Fibroblast of the conjunctiva (primary cell): ENCODE measurements around the gene DUS1L.

Experiments used
- DNase-seq: peaks from one replicate; pipeline ENCODE4 v3.0.0-alpha.2; 2010; ENCODE audit warnings: low read depth

DUS1L gene

DNA sequence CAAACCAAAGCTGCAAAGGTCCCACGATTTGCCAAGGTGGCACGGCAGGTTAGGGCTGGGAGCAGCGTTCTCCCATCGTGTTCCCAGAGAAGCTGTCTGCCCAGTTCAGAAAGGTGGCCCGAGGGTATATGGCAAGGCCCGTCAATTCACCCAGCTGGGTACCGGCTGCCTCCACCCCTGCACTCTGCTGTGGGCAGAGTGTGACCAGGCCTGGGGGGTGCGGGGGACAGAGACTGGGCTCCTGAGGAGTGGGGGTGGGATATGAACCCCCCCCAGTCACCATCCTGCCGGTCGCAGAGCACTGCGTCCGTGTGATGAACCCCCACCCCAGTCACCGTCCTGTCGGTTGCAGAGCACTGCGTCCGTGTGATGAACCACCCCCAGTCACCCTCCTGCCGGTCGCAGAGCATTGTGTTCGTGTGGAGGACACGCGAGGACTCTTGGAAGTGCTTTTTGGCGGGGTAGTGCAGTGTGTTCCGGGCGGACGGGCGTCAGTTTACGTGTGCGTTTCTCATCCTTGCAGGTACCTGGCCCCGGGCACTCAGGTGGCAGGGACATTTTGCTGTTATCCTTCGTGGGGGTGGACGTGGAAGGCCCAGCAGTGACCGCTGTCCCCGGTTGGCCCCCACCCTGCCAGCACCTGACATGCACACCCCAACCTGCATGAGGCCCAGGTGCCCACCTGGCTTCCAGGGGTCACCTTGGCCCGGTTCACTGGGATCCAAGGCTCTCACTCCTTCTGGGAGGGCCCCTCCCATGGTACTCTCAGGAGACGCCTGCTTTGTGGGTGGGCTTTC is 35.1 kb upstream of the DUS1L start:
- DNase-seq: no peak

DNA sequence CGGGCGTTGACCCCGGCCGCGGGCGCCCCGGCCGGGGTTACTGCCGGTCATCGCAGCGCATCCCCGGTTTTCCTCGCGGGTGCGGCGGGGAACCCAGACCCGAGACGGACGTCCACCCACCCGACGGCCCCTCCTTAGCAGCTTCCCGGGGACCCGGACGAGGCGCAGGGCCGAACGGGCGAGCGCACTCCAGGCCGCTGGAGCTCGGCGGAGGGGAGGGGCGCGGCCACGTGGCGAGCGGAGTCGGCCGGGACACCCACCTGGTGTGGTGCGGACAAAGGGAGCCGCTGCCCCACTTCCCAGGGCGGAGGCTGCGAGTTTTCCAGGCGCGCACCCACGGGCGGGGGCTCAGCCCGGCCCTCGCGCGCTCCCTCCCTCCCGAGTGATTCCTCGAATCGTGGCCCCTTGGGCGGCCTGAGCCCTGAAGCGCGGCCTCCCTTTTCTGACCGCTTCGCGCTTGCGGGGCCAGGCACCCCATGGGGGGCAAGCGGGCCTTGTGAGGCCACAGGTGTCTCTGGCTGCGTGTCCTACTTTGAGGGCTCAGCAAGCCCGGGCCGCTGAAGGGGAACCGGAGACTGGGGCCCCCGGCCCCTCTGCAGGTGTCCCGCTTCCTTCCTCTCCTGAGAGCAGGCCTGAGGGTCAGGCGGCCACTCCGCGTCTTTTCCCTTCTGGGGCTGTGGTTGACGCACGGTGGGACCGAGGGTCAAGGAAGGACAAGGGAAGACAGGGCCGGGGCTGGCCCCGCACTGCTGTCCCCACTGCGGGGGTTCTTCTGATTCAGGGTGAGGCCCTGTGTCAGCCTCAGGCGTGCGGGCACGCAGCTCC is 33.5 kb upstream of the DUS1L start:
- DNase-seq: no peak

DNA sequence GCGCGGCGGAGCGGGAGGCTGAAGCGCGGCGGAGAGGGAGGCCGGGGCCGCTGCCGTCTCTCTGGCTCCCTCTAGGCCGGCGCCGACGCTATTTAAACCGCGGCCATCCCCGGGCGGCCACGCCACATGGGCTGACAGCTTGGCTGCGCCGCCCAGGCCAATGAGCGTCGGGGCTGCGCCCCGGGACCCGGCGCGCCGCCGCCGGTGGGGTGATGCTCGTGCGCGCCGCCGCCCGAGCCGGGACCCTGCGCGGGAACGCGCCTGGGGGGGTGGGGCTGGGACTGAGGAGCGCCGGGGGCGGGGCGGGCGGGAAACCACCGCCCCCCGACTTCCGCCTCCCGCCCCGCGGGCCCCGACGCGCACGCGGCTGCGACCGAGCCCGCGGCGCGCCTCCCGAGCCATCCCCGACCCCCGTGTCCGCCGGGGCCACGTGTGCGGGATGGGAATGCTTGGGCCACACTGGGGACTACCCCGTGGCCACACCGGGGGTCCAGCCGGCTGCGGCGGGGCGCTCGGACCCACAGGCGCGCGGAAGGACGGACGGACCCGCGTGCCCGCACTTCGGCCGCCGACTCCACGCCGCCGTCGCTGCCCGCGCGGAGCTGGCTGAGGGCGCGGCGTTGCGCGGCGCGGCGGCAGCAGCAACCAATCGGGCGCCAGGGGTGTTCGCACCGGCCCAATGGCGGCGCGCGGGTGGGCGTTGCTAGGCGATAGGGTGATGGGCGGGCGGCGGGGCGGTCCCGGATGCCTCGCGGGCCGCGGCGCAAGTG is 32.8 kb upstream of the DUS1L start, which contains the start of gene FASN:
TSS of gene FASN (minus strand) at position 68 of the 770 bp plus-strand sequence. CDS start 1,791 bp downstream, outside the sequence.
- DNase-seq: peak; percentile 89

DNA sequence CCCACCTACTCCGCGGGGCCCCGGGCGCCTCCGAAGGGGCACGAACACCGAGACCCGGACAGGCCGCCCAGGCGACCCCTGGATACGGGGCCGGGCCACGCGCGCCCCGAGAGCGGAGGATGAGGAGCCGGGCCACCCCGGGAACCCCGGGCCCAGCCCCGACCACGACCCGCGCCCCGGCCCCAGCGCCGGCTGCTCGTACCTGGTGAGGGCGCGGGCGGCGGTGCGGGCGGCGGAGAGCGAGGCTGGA is 32.2 kb upstream of the DUS1L start:
- DNase-seq: no peak

DNA sequence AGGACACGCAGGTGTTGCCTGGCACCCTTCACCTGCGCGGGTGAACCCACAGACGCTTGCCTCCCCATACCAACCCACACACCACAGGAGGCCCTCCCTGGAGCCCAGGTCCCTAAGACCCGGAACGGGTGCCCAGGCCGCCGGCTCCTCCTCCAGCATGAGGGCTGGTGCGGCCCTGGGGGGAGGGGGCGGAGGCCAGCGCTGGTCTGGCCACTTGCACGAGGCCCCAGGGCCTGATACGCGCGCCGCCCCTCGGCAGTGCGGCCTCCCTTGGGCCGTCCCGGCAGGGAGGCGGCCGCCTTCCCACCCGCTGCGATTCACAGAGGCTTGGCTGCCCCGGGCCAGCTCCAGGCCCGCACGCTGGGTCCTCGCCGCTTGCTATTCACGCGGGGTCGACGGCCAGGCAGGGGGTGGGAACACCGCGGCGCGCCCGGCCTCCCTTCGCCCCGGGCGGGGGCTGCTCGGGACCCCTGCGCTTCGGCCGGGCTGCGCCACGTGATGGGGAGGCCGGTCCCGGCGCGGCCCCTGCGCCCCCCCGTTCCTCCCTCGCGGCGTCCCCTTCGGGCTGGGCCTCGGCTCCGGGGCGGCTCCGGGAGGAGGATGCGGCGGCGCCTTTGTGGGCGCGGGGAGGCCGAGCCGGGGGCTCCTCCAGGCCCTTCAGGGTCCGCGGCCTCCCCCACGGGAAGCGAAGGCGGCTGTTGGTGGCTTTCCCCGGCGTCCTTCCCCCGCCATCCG is 31.7 kb upstream of the DUS1L start:
- no peak for DNase-seq

DNA sequence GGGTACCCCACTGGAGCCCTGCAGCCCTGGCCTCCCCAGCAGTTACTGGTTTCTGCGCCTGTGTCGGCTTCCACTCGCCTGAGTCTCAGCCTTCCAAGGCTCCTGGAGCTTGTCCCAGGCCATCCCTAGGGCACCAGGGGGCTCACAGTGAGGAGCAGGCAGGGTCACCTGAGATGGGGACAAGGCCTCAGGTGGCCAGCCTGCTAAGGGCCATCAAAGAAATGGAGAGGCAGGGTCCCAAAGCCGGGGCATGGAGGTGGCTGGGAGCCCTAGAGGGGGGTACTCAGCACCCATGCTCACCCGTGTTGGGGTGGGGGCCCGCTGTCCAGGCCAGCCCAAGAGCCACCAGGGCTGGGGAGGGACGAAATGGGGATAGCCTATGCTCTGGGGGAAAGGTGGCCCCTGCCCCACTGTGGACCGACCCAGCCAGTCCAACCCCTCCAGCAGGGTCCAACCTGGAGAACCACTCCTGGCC is 31.1 kb upstream of the DUS1L start:
- no peak for DNase-seq

DNA sequence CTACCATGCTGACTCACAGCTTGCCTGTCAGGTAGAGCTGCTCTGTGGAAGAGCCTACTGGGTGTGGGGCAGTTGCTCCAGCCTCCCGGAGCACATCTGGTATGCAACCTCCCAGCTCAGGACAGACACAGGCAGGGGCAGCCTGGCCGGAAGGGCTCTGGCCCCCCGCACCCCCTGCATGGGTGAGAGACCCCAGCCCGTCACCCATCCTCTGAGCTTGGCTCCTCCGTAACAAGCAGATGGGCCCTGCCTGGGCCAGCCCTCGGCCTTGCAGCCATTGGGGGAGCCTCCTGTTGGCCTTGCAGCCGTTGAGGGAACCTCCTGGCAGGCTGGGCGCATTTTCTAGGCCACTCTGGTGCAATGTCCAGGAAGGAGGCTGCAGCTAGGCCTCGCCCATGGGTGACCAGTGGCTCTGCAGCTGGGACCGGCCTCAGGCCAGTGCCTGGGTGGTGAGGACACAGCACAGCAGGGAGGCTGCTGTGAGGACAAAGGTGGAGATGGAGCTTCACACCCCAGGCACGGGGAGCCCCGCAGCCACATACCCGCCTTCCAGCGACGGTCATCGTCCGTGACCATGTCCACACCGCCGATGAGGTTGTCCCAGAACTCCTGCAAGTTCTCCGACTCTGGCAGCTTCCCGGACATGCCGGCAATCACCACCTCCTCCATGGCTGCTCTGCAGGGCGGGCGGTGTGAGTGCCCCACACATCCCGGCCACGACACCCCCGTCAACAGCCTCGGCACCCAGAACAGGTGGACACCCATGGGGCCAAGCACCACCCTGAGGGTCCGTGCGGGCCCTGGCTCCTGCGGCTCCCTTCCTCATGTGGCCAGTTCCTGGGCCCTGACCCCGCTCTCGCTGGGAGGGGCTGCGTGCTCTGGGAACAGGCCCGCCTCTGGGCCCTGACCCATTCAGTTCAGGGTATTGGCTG is 30.4 kb upstream of the DUS1L start:
- no peak for DNase-seq

DNA sequence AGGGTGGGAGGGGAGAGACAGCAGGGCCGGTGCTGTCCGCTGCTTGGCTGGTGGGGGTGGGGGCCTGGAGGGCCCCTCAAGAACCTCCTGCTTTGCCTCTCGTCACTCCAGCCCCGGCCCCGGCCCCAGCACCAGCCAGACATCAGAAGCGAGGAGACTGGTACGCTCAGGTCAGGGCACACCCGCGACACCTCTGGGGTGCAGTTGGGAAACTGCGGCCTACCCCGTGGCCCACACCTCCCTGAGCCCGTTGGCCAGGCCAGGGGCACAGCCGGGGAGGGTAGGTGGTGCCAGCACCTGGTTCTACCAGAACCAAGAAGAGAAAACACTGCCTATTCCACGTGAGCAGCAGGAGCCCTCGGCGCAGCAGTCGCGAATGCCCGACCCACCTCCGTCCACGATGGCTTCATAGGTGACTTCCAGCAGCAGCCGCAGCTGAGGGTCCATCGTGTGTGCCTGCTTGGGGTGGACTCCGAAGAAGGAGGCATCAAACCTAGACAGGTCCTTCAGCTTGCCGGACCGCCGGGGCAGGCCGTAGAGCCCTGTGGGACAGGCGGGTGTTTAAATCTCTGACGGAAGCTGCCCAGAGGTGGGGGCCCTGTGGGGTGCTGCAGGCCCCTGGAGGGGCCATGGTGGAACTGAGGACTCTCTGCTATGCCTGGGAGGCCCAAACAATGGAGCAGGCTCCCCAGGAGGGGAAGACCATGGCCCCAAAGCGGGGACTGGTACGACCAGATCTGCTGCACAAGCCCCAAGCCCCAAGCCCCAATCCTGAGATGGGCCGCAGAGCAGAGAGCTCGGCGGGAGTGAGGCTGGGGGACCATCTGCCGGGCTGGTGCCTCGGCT is 29.6 kb upstream of the DUS1L start:
- DNase-seq: no peak

DNA sequence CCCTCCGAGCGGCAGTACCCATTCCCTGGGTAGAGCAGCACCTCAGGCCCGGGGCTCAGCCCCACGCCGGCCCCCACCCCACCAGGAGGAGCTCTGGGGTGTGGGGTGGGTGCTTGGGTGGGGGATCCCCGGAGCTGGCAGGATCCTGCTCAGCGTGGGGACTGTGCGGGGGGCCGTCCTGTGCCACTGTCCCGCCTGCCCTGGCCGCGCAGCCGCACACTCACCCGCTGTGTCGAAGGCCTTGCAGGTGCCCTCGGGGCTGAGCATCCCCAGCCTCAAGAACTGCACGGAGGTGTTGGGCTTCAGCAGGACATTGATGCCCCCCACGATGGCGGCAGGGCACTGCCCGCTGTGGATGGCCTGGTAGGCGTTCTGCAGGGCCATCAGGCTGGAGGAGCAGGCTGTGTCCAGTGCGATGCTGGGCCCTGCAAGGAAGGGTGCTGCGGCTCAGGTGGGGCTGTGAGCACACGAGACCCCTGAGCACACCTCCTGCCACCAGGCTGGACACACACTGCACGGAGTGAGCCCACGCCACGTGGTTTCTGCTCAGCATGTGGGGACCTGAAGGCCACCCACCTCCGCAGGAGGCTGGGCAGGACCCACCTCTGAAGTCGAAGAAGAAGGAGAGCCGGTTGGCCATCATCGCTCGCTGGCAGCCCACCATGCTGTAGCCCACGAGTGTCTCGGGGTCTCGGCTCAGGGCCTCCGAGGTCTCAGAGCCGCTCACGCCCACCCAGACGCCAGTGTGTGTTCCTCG is 27.6 kb upstream of the DUS1L start:
- no peak for DNase-seq

DNA sequence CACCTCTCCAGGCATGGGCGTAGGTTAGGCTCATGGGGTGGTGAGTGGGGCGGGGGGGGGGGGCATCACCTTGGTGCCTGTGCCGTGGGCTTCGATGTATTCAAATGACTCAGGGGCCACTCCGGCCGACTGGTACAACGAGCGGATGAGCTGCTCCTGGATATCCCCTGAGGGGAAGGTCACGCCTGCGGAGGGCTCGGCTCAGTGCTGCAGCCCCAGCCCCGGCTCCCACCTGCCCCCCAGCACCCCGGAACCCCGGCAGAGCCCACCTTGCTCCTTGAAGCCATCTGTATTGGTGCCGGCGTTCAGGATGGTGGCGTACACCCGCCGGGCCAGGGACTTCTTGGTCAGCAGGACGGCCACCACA is 27.0 kb upstream of the DUS1L start:
- DNase-seq: no peak

DNA sequence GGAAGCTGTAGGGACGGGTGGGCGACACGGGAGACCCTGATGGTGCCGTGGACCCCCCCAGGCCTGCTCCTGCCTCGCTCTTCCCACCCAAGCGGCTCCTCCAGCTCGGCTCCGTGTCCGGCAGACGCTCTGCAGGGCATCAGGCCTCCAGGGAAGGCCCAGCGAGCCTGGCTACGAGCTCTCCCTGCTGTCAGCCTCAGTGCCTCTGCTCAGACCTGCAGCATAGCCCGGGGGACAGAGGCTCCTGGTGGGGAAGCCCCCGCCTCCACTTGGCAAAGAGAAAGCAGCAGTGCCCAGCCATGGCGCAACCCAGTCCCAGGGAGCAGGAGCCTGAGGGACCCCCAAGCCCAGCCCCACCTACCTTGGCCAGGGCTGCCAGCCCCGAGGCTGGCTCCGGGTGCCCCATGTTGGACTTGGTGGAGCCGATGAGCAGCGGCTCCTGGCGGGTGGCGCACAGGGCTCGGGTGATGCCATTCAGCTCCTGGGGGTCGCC is 26.5 kb upstream of the DUS1L start:
- no peak for DNase-seq

DNA sequence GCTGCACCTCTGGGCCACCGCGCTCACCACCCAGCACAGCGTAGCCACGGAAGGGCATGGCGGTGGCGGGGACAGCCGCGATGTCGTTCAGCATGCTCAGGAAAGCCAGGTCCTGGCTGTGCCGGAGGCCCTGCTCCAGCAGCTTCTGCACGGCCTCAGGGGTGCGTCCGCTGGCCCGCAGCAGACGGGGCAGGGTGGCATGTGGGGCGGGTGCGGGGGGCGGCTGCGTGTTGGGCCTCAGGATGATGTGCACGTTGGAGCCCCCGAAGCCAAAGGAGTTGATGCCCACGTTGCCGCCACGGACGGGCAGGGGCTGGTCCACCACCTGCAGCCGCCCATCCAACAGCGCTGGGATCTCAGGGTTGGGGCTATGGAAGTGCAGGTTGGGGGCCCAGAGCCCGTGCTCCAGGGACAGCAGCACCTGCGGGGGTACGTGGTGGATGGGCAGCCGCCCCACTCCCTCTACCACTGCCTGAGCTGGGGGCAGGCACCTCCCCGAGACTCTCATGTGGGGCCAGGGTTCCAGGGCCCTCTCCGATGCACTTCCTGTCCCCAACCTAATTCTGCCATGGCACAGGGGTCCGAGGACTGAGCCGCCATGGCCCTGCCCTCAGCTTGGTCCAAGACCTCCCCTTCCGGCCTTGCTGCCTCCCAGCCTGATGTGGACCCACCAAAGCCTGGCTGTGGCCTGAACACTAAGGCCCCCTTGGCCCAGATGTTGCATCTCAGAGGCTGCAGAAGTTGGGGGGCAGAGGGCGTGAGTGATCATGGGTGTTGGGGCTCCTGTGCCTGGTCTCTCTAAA is 25.9 kb upstream of the DUS1L start:
- no peak for DNase-seq

DNA sequence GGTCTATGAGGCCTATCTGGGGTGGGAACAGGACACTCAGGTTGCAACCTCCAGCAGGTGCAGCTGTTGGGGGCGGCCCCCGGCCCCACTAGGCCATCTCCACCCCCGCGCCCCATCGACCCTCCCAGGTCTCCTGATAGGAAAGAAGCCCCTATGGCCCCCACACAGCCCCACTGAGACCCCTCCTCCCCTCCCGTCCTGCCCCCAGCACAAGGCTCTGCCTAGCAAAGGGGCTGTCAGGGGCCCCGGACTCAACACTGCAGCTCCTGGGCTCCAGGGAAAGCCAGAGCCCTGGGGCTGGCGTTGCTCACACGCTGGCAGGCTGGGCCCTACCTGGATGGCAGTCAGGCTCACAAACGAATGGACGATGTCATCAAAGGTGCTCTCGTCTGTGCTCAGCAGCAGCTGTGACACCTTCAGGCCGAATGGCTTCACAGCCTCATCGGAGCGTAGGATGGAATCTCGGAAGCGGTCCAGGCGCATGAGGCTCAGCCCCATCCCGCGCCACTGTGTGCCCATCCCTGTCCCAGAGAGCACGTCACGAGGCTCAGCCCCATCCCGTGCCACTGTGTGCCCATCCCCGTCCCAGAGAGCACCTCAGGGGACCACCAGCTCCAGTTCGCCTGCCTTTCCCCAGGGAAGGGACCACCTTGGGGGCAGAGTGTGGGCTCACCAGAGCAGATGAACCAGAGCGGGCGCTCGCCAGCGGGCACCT is 25.1 kb upstream of the DUS1L start:
- DNase-seq: no peak

DNA sequence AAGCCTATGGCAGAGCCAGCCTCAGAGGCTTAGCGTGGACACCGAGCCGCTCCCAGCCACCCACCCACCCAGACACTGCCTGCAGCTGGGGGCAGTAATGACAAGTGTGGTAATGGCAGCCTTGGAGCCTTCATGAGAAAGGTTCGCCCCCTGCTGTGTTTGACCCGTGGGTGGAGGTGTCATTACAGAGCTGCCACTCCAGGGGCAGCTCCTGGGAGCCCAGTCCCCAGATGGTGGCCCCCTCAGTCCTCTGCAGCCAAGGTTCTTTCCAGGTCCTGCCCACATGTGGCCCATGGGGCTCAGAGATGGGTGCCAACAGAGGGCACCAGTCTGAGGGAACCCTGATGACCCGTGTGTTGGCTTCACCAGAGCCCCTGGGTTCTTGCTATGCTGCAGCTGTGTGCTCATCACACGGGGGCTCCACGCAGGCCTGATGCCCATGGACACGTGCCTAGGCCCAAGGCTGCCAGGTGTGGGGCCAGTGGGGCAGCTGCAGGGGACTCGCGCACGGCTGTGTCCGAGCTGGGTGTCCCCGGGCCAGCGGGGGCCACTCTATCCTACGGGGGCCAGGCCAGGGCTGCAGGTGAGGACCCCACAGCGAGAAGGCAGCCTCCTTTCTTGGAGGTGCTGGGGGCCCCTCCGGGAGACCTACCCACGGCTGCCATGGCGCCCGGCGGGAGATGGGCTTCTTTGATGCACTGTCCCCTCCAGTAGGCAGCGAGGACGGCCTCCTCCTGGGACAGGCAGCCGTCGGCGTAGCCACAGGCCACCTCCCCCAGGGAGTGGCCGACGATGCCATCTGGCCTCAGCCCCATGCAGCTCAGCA is 24.3 kb upstream of the DUS1L start:
- no peak for DNase-seq

DNA sequence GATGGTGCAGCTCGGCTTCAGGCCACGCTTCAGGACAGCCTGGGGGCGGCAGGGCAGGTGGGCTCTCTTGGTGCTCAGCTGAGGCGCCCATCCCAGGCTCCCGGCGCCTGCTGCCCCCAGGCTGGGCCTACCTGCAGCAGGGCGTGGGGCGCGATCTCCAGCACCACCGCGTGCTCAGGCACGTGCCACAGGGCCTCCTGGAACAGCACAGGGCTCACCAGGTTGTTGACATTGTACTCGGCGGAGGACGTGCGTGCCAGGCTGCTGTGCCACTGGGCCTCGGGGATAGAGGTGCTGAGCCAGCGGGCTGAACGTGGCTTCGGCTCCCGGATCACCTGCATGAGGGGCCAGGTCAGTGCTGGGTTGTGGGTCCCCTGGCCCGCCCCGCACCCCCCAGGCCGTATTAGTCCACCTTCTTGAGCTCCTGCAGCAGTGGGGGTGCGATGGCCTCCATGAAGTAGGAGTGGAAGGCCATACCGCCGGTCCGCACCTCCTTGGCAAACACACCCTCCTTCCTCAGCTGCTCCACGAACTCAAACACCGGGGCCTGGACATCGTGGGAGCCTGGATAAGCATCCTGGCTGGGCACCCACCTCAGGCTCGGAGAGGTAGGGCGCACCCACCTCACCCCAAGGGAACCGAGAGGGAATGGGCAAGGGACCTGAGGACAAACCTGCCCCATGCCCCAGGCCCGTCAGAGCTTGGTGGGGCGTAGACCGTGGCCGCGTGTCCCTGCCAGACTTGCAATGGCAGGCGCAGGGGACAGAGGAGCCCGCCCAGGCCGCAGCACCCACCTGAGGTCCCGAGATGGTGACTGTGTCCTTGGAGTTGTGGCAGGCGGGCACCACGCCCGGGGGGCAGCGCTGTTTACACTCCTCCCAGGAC is 23.5 kb upstream of the DUS1L start:
- no peak for DNase-seq
